Measurements from ENCODE around the gene ACSL6.

ACSL6 gene

DNA sequence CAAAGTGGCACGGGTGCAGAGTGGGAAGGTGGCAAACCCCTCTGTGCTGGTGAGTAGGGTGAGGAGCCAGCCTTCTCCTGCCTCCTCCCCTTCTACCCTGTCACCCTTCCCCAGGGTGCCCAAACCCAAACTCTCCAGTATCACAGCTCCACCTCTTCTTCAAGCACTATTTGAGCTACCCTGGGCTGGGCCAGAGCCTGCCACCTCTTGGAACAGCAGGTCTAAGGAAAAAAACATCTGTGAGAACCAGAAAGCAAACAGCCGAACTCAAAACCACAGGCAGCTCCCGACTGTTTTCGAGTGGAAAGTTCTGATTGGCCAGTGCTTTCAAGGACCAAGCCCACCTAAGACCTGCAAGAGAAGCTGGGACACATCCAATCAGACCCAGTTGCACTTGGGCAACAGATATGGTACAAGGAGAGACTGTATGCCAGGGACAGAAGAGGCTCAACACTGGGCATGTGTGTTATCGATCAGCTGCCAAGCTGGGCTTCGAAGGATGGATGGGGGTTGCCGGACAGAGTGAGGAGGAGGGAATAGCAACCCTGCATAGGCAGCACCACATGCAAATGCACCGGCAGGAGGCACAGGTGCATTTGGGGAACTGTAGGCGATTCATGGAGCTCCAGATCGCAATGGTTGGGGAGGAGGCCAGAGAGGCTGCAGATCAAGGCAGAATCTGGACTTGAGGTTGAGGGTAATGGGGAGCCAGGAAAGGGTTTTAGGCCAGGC, 19.7 kb downstream of the ACSL6 start:
- in situ Hi-C loops (cut with HindIII; ENCODE audit: low sequenced_read_pairs), result no loop called here
- no peak overlapping the region for H3K4me3 ChIP-seq (ENCODE audit: low read depth, low read length)
- no peak for TF ChIP-seq CTCF (IDR thresholded peaks at IDR 0.05; ENCODE audit: low read depth, low read length)
- no peak for DNase-seq (ENCODE audit: low read depth, low spot score)

- in situ Hi-C loops (cut with HindIII; ENCODE audit: low sequenced_read_pairs), result no loop called here
Observed at GRCh38 chr5:131990716-131991115, 20.7 kb downstream of the ACSL6 start.

GRCh38 chr5:131988601-131989000, 22.9 kb downstream of the ACSL6 start:
- H3K4me3 ChIP-seq (ENCODE audit: low read depth, low read length), result no peak overlapping the region
- TF ChIP-seq CTCF (IDR thresholded peaks at IDR 0.05; ENCODE audit: low read depth, low read length), result no peak
- in situ Hi-C loops (cut with HindIII; ENCODE audit: low sequenced_read_pairs), result no loop called here
- no peak for DNase-seq (ENCODE audit: low read depth, low spot score)

More at GRCh38 chr5:131990716-131991115, 20.7 kb downstream of the ACSL6 start:
- no peak for DNase-seq (ENCODE audit: low read depth, low spot score)
- H3K4me3 ChIP-seq (ENCODE audit: low read depth, low read length), result no peak overlapping the region
- TF ChIP-seq CTCF (IDR thresholded peaks at IDR 0.05; ENCODE audit: low read depth, low read length), result no peak

GRCh38 chr5:131987251-131987650, 24.2 kb downstream of the ACSL6 start:
- in situ Hi-C loops (cut with HindIII; ENCODE audit: low sequenced_read_pairs), result no loop called here
- TF ChIP-seq CTCF (IDR thresholded peaks at IDR 0.05; ENCODE audit: low read depth, low read length), result no peak
- no peak for DNase-seq (ENCODE audit: low read depth, low spot score)

DNA sequence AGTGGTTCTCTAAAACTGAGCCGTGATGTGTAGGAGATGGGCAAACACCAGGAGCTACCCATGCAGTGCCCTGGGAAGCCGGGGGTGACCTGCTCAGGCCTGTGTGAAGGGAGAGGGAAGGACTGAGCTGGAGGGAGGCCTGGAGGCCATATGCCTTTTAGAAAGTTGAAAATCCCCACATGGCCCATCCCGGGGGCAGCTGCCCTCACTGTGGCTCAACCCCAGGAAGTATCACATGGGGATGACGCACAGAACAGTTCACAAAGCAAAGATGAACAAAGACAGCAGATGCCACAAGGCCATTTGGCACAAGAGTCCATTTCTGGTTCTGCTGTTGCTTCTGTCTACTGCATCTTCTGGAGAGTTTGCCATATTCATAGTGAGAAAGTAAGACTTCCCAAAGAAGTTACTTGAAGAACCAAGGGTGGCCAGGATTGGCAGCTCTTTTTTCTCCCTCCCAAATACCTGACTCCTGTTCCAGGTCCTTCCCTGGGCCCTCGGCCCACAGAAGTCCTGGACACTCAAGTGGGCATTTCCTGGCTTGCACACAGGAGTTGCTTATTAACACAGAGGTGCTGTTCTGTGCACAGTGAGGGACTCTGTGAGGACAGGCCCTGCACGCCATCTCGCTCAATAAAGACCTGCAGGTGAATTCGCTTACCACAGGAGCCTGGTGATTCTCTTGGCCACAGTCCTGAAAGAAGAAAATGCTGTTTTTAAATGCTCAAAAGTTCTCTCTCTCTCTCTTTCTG, 25.1 kb downstream of the ACSL6 start:
- in situ Hi-C loops (cut with HindIII; ENCODE audit: low sequenced_read_pairs), result no loop called here
- DNase-seq (ENCODE audit: low read depth, low spot score), result no peak
- no peak for TF ChIP-seq CTCF (IDR thresholded peaks at IDR 0.05; ENCODE audit: low read depth, low read length)
- no peak overlapping the region for H3K4me3 ChIP-seq (ENCODE audit: low read depth, low read length)

More at GRCh38 chr5:131987251-131987650, 24.2 kb downstream of the ACSL6 start:
- no peak overlapping the region for H3K4me3 ChIP-seq (ENCODE audit: low read depth, low read length)

DNA sequence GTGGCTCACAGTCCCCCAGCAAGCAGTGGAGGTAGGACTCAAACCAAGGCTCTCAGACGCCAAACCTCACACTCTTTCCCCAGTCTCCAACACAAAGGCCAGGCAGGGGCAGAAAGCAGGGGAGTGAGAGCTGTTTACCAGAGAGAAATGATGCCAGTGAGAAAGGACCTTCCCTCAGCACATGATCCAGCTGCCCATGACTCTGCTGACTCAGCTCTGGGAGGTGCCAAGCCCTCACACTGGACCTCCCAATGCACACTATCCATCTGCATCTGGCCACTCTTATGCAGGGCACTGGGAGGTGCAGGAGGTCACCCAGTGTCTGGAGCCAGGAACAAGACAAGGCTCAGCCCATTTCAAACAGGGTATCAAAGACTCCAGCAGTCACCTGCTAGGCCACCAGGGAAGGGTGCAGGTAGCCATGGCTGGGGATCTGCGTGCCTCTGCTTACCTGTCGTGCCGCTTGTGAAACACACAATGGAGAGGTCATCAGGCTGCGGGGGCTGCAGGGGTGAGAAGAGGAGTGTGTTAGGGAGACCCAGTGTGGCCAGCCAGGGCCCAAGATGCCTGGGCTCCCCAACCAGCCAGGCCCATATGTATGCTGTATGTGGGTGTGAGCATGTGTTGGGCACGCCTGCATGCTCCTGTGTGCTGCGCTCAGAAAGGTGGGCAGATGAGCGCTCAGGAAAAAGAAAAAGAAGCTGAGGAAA, 26.3 kb downstream of the ACSL6 start:
- no peak for TF ChIP-seq CTCF (IDR thresholded peaks at IDR 0.05; ENCODE audit: low read depth, low read length)
- H3K4me3 ChIP-seq (ENCODE audit: low read depth, low read length), result no peak overlapping the region
- no peak for DNase-seq (ENCODE audit: low read depth, low spot score)
- in situ Hi-C loops (cut with HindIII; ENCODE audit: low sequenced_read_pairs), result no loop called here

Measured in astrocyte of the spinal cord (primary cell).